Measurements from ENCODE around the gene KANSL3.
A peak's percentile ranks its signal among the peaks of the same experiment; 100 is the strongest.

The KANSL3 gene

DNA sequence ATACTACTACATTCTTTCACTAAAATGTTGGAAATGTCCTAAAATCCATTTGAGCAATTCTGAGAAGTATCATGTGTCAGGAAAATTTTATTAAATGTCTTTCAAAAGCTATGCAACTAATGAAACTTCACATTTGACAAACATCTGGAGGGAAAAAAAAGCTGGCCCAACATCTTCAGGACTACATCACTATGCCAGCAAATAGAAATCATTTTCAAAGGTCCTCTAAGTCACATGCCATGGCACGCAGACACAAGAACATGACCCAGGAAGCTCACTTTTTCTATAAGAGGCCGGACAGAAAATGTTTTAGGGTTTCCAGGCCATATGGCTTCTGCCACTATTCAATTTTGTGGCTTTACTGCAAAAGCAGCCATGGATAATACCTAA, 11.6 kb downstream of the KANSL3 start:
- Histone ChIP-seq H3K9ac (ENCODE audit: low read length) (peak overlapping the region; percentile 61), H3K9me3 (ENCODE audit: control insufficient read depth, low read length) (no peaks in the 10 kb centered on the region), H3K4me1 (ENCODE audit: control insufficient read depth, insufficient read depth, low read length) (peaks cover 19% of the 10 kb centered on the region), H3K36me3 (ENCODE audit: control insufficient read depth, insufficient read depth, low read length, severe bottlenecking) (peaks cover 44% of the 10 kb centered on the region), H3K27me3 (replicated peaks; ENCODE audit: control insufficient read depth, insufficient read depth, low read length) (no peaks in the 10 kb centered on the region), H3K4me3 (ENCODE audit: low read length) (peak overlapping the region; percentile 48)
- peak; percentile 69 for DNase-seq (ENCODE audit: low read depth)

DNA sequence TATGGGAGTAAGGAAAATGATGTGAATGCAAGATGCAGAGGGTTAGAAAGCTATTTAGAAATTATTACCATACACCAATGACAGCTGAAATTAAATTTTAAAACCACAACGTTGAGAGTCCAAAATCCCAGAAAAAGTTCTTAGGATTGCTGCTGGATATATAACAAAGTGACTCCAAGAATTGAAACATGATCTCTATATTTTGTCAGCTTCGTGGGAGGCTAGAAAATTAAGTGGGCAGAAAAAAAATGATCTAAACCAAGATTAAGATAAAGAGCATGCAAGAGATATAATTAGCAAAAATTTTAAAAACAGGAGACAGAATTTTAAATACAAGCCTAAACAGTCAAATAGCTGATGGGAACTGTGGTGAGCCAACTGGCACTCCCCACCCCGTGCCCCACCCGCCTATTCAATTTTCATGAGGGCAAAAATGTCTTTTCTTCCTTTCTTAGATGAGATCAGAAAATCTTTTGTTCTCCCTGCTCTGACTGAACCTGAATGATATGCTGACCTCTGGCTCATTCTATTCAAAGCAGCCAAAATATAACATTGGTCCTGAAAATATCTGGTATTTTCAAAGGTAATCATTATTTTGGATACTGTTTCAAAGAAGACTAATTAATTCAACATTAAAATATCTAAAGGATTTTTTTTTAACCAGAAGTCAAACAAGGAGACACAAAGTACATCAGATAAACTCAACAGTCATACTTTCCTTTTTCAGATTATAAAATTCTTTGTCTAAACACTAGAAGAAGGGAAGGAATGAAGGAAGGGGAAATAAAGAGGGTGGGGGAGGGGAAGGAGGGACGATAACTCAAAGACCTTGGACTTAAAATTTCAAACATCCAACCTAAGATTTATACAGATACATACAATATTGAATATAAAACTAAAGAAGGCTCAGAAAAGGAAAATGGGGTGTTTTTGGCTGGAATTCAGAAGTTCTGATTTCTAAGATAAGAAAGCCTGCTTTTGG, 12.2 kb downstream of the KANSL3 start:
- Histone ChIP-seq H3K4me1 (ENCODE audit: control insufficient read depth, insufficient read depth, low read length) (peaks cover 19% of the 10 kb centered on the region), H3K4me3 (ENCODE audit: low read length) (peak overlapping the region; percentile 48), H3K36me3 (ENCODE audit: control insufficient read depth, insufficient read depth, low read length, severe bottlenecking) (peaks cover 37% of the 10 kb centered on the region), H3K9me3 (ENCODE audit: control insufficient read depth, low read length) (no peaks in the 10 kb centered on the region), H3K27me3 (replicated peaks; ENCODE audit: control insufficient read depth, insufficient read depth, low read length) (no peaks in the 10 kb centered on the region), H3K9ac (ENCODE audit: low read length) (peak overlapping the region; percentile 37)
- DNase-seq (ENCODE audit: low read depth) = peak; percentile 61

DNA sequence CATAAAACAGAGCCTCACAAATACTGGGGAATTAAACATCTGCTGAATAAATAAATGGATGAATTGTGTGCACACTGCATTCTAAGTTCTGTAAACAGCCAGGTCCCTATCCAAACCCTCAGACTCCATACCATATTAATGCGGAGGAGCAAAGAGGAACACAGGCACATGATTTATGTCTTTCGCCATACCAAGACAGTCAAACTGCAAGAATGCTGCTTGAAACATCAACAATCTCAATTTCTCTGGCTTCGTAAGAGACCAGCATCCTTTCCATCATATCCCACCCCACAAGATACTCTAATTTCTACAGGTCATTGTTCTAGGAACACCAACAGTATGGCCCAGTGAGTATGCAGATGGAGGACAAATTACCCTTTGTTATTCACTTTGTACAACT, 15.0 kb downstream of the KANSL3 start:
- H3K9me3 ChIP-seq (ENCODE audit: control insufficient read depth, low read length) = no peaks in the 10 kb centered on the region
- no peak for DNase-seq (ENCODE audit: low read depth)
- H3K9ac ChIP-seq (ENCODE audit: low read length) = no peak overlapping the region
- no peaks in the 10 kb centered on the region for H3K27me3 ChIP-seq (replicated peaks; ENCODE audit: control insufficient read depth, insufficient read depth, low read length)
- H3K36me3 ChIP-seq (ENCODE audit: control insufficient read depth, insufficient read depth, low read length, severe bottlenecking) = peaks cover 17% of the 10 kb centered on the region
- H3K4me3 ChIP-seq (ENCODE audit: low read length) = no peak overlapping the region
- peaks cover 31% of the 10 kb centered on the region for H3K4me1 ChIP-seq (ENCODE audit: control insufficient read depth, insufficient read depth, low read length)

DNA sequence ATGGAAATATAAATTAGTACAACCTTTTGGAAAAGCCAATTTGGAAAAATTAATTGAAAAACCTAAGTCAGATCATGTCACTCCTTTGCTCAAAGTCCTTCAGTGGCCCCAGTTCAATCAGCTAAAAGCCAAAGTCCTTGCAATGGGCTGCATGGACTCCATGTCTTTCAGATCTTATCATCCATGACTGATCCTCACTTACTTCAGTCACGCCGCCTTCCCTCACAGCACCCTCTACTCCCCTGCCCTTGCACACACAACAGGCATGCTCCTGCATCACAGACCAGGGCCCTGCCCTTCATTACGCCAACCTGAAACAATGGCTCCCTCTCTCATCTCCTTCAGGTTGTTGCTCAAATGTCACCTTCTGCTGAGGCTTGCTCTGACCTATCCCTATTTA, 15.6 kb downstream of the KANSL3 start:
- H3K36me3 ChIP-seq (ENCODE audit: control insufficient read depth, insufficient read depth, low read length, severe bottlenecking) = peaks cover 11% of the 10 kb centered on the region
- no peak overlapping the region for H3K4me3 ChIP-seq (ENCODE audit: low read length)

DNA sequence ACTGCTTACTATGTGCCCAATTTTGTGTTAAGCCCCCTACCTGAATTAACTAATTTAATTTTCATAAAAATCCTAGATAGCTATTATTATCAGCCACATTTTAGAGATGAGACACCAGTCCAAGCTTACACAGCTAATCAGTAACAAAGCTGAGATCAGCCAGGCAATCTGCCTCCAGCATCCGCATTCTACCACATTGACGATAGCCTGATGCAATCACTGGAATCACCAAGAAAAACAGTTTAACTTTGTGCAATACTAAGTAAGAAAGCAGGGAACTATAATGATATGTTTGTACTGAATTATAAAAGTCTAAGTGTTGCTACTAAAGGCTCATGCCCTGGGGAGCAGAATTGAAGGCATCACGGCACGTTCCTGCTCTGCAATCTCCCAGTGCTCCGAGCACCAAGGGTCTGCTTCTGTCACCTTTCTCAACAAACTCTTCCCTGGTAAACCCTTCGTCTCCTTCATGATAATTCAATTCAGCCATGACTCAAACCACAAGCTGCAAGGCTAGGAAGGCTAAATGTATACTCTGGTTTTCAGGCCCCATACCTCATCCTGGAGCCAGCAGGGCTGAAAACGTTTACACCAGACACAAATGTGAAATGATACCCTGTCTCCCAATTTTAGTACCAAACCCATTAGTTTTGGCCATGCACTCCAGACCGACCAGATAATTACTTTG, 19.4 kb downstream of the KANSL3 start:
- peak overlapping the region; percentile 58 for H3K4me3 ChIP-seq (ENCODE audit: low read length)
- H3K9ac ChIP-seq (ENCODE audit: low read length) = peak overlapping the region; percentile 69
- peaks cover 25% of the 10 kb centered on the region for H3K4me1 ChIP-seq (ENCODE audit: control insufficient read depth, insufficient read depth, low read length)
- peaks cover 12% of the 10 kb centered on the region for H3K36me3 ChIP-seq (ENCODE audit: control insufficient read depth, insufficient read depth, low read length, severe bottlenecking)
- no peaks in the 10 kb centered on the region for H3K9me3 ChIP-seq (ENCODE audit: control insufficient read depth, low read length)
- peak; percentile 87 for DNase-seq (ENCODE audit: low read depth)
- H3K27me3 ChIP-seq (replicated peaks; ENCODE audit: control insufficient read depth, insufficient read depth, low read length) = no peaks in the 10 kb centered on the region

More for the DNA sequence above, 15.6 kb downstream of the KANSL3 start:
- no peak for DNase-seq (ENCODE audit: low read depth)
- Histone ChIP-seq H3K9ac (ENCODE audit: low read length) (no peak overlapping the region), H3K27me3 (replicated peaks; ENCODE audit: control insufficient read depth, insufficient read depth, low read length) (no peaks in the 10 kb centered on the region), H3K9me3 (ENCODE audit: control insufficient read depth, low read length) (no peaks in the 10 kb centered on the region), H3K4me1 (ENCODE audit: control insufficient read depth, insufficient read depth, low read length) (peaks cover 36% of the 10 kb centered on the region)

DNA sequence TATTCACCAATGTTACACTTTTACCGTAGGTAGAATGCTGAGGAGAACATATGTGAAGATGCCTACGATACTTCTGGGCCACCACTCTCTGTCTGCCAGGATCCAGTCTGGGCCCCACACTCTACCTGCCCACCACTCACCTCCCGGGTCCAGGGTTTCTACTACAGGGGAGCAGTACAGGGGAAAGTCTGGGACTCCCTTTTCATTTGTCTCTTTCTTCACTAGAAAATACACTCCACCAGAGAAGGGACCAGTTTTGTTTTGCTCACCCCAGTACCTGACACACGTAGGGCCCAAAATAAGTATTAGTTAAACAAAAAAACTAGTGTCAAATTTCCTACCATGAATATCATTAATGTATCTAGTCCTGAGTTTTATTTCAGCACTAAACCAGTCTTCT, 21.1 kb downstream of the KANSL3 start:
- Histone ChIP-seq H3K36me3 (ENCODE audit: control insufficient read depth, insufficient read depth, low read length, severe bottlenecking) (peaks cover 29% of the 10 kb centered on the region), H3K9me3 (ENCODE audit: control insufficient read depth, low read length) (no peaks in the 10 kb centered on the region), H3K27me3 (replicated peaks; ENCODE audit: control insufficient read depth, insufficient read depth, low read length) (no peaks in the 10 kb centered on the region), H3K4me1 (ENCODE audit: control insufficient read depth, insufficient read depth, low read length) (peaks cover 25% of the 10 kb centered on the region), H3K9ac (ENCODE audit: low read length) (peak overlapping the region; percentile 71), H3K4me3 (ENCODE audit: low read length) (peak overlapping the region; percentile 38)
- no peak for DNase-seq (ENCODE audit: low read depth)

DNA sequence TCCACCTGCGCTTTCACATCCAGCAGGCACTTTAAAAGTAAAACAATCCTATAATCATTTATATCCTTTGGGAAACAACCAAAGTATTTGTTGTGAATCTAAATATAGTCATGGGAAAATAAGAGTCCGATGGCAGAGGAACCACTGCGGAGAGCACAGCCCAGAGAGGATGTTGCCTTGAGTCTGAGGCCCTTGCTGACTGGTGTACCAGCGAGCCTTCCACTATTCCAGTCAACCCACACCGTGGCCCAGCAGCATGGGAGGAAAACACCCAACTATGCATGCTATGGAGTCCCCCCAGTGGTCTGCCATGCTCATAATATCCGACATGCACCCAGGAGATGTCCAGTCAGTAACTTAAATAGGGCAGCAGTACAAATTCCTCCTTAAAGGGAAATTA, 21.6 kb downstream of the KANSL3 start:
- H3K9me3 ChIP-seq (ENCODE audit: control insufficient read depth, low read length) = no peaks in the 10 kb centered on the region
- peaks cover 34% of the 10 kb centered on the region for H3K36me3 ChIP-seq (ENCODE audit: control insufficient read depth, insufficient read depth, low read length, severe bottlenecking)
- H3K27me3 ChIP-seq (replicated peaks; ENCODE audit: control insufficient read depth, insufficient read depth, low read length) = no peaks in the 10 kb centered on the region
- H3K4me3 ChIP-seq (ENCODE audit: low read length) = no peak overlapping the region
- no peak for DNase-seq (ENCODE audit: low read depth)
- H3K9ac ChIP-seq (ENCODE audit: low read length) = peak overlapping the region; percentile 71
- H3K4me1 ChIP-seq (ENCODE audit: control insufficient read depth, insufficient read depth, low read length) = peaks cover 25% of the 10 kb centered on the region

DNA sequence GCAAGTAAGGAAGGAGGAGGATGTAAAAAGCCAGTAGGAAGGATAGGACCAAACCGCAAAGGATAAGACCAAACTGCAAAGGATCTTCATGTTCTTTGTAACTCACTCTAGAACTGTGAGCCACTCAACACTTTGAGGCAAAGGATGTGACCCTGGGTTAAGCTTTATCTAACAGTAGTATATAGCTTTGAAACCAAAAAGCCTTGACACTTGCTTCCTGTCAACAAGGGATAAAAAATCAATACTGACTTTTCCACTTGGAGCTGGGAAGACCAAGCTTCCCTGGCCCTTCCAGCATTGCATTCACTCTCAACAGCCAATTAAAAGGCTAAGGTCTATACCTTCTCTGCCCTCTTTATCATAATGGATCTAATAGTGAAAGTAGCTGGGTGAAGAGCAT, 22.0 kb downstream of the KANSL3 start:
- Histone ChIP-seq H3K9me3 (ENCODE audit: control insufficient read depth, low read length) (no peaks in the 10 kb centered on the region), H3K36me3 (ENCODE audit: control insufficient read depth, insufficient read depth, low read length, severe bottlenecking) (peaks cover 38% of the 10 kb centered on the region)

DNA sequence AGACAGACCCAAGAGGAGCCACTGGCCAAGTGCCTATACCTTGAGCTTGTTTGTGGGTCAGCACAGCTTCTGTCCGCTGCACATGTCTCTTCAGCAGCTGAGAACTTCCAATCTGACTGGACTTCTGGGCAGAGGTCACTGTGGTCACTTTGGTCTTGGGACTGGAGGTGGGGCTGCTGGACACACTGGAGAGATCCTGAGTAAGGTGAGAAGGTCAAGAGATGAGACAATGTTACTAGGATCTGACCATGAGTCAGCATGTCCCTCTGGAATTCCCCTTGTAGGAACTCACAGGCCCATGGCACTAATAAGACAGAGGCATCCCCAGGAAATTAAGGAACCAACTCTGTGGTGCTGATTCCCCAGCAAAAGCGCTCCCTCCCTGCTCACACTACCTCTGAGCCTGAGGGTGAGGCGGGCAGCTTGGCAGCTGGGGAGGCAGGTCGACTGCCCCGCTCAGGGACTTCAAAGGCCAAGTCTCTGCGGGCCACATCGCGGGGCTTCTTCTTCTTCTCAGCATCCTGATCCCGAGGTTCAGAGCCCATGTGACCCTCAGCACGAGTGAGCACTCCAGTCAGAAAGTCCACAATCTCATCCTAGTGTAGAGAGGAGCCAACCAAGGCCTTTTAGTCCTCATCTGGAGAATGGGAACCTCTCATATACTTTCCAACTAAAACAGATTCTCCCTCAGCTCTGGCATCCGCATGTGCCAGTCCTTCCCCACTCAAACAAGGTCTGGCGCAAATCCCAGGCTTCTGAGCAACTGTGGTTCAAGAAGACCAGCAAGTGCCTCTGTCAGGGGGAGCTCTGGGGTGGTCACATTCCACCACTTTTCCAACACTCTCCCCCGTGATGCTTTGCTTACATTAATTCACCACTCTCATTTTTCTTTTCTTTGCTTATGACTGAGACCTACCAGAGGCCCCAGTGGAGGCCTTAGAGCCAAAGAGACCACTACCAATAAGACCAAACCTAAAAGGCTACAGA, 29.4 kb downstream of the KANSL3 start:
- peaks cover 25% of the 10 kb centered on the region for H3K4me1 ChIP-seq (ENCODE audit: control insufficient read depth, insufficient read depth, low read length)
- no peak for DNase-seq (ENCODE audit: low read depth)
- H3K9me3 ChIP-seq (ENCODE audit: control insufficient read depth, low read length) = no peaks in the 10 kb centered on the region
- peaks cover 95% of the 10 kb centered on the region for H3K36me3 ChIP-seq (ENCODE audit: control insufficient read depth, insufficient read depth, low read length, severe bottlenecking)
- H3K4me3 ChIP-seq (ENCODE audit: low read length) = no peak overlapping the region
- H3K9ac ChIP-seq (ENCODE audit: low read length) = no peak overlapping the region
- no peaks in the 10 kb centered on the region for H3K27me3 ChIP-seq (replicated peaks; ENCODE audit: control insufficient read depth, insufficient read depth, low read length)

More for the DNA sequence above, 22.0 kb downstream of the KANSL3 start:
- Histone ChIP-seq H3K9ac (ENCODE audit: low read length) (no peak overlapping the region), H3K4me1 (ENCODE audit: control insufficient read depth, insufficient read depth, low read length) (peaks cover 25% of the 10 kb centered on the region), H3K4me3 (ENCODE audit: low read length) (no peak overlapping the region), H3K27me3 (replicated peaks; ENCODE audit: control insufficient read depth, insufficient read depth, low read length) (no peaks in the 10 kb centered on the region)
- no peak for DNase-seq (ENCODE audit: low read depth)

DNA sequence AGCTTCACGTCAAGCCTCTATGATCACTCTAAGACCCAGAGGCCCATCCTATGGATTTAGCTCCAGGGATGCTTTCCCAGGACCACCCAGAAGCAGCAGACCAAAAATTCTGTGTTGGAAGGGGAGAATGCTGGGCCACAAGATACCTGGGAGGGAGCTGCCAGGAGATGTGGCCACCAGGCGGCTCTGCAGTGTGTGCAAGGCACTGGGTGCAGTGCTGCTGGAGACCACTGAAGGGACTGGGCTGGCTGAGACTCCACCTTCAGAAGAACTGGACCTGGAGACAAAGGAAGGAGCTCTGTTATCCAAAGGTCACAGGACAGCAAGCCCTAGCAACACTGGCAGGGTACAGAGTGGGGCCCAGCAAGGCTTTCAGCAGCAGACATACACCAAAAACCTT, 34.0 kb downstream of the KANSL3 start:
- no peak for DNase-seq (ENCODE audit: low read depth)
- H3K27me3 ChIP-seq (replicated peaks; ENCODE audit: control insufficient read depth, insufficient read depth, low read length) = no peaks in the 10 kb centered on the region
- no peaks in the 10 kb centered on the region for H3K9me3 ChIP-seq (ENCODE audit: control insufficient read depth, low read length)
- H3K4me3 ChIP-seq (ENCODE audit: low read length) = no peak overlapping the region
- no peak overlapping the region for H3K9ac ChIP-seq (ENCODE audit: low read length)
- peaks cover 24% of the 10 kb centered on the region for H3K4me1 ChIP-seq (ENCODE audit: control insufficient read depth, insufficient read depth, low read length)
- peaks cover 96% of the 10 kb centered on the region for H3K36me3 ChIP-seq (ENCODE audit: control insufficient read depth, insufficient read depth, low read length, severe bottlenecking)

All from adipocyte (in vitro differentiated cells).